Testis (tissue), 3 donors: ENCODE data around the gene DDX54. TPM values are rescaled to one million over a fixed set of nuclear protein-coding genes. Genes with fewer than 3 reads are reported as not detected.

Experiments
- DNase-seq: peaks from one replicate; pipeline ENCODE4 v3.0.0-alpha.2; 2019
- H3K27ac ChIP-seq, 2 donors: fragments of 200-600 bp; sonication (generic); one replicate each; pipeline ENCODE4 v1.5.1; 2019
- H3K27me3 ChIP-seq: fragments of 200-600 bp; sonication (generic); one replicate; pipeline ENCODE4 v1.5.1; 2019
- H3K36me3 ChIP-seq: fragments of 200-600 bp; sonication (generic); one replicate; pipeline ENCODE4 v1.5.1; 2017; ENCODE audit warnings: low read depth; ENCODE audit errors: missing control alignments
- H3K4me1 ChIP-seq: fragments of 200-600 bp; sonication (generic); one replicate; pipeline ENCODE4 v1.5.1; 2019
- H3K4me3 ChIP-seq, 2 donors: fragments of 200-600 bp; sonication (generic); one replicate each; pipeline ENCODE4 v1.5.1; 2017 to 2019
- H3K9me3 ChIP-seq: fragments of 200-600 bp; sonication (generic); one replicate; pipeline ENCODE4 v1.5.1; 2017
- POLR2A ChIP-seq: fragments of 450-650 bp; IDR thresholded peaks from one replicate; pipeline ENCODE4 v1.6.1; 2017; ENCODE audit warnings: antibody characterized with exemption, mild to moderate bottlenecking, moderate library complexity
- WGBS, 2 donors: methylation state at CpG; one replicate each; pipeline ENCODE4 v1.1.5; 2018; 5-methylcytosine and 5-hydroxymethylcytosine counted together
- intact Hi-C: fragments of 100-400 bp; cut with DNase I; formaldehyde crosslinking; loops from one replicate; pipeline ENCODE4 v1.15.1; 2023; ENCODE audit warnings: low total_unique reads
- polyA plus RNA-seq: library from polyadenylated mRNA; stranded (reverse); fragments of 350-450 nt; fragmentation: Illumina TruSeq; extraction: RNeasy Lipid Tissue Mini Kit (QIAGEN cat#74804); gene quantifications from one replicate; pipeline ENCODE4 v1.2.3, GENCODE V29; 2014; ENCODE audit warnings: low read depth, low replicate concordance; ENCODE audit not compliant: insufficient read depth
- total RNA-seq, 2 donors: library from RNA; depleted of rRNA; stranded (reverse); fragments of >200 nt; gene quantifications; one replicate each; pipeline ENCODE4 v1.2.3, GENCODE V29; 2016
- TF ChIP-seq, protein P1 (sequence below), 3 experiments: fragments of 450-650 bp in 2 of 3; fragments of 200-600 bp in 1 of 3; sonication (generic) in 1 of 3; IDR thresholded peaks; one replicate each; pipeline ENCODE4 v1.5.1; 2016 to 2019; ENCODE audit warnings: antibody characterized with exemption in 3 of 3, mild to moderate bottlenecking in 2 of 3, moderate library complexity in 1 of 3

The DDX54 gene
- total and polyA plus RNA-seq, 3 donors from 2014 or later, result 40.3 to 63.6 (median 62.4) TPM

DNA sequence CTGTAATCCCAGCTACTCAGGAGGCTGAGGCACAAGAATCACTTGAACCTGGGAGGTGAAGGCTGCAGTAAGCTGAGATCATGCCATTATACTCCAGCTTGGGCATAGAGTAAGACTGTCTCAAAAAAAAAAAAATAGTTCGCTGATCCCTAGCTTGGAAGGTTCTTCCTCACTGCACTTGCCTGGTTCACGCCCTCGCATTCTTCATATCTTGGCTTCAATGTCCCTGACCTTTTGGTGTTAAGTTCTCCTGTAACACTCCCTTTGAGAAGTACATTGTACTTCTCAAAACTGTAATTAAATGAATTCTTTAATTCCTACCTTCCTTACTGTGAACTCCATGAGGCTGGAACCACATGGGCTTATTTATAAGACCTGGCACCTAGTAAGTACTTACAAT, 19.5 kb upstream of the DDX54 start:
- no peak overlapping the region for H3K4me3 ChIP-seq
- WGBS, 2 donors, result 32 to 44% methylated on average over 3 of the region's 3 CpGs
- TF ChIP-seq, protein P1, sequence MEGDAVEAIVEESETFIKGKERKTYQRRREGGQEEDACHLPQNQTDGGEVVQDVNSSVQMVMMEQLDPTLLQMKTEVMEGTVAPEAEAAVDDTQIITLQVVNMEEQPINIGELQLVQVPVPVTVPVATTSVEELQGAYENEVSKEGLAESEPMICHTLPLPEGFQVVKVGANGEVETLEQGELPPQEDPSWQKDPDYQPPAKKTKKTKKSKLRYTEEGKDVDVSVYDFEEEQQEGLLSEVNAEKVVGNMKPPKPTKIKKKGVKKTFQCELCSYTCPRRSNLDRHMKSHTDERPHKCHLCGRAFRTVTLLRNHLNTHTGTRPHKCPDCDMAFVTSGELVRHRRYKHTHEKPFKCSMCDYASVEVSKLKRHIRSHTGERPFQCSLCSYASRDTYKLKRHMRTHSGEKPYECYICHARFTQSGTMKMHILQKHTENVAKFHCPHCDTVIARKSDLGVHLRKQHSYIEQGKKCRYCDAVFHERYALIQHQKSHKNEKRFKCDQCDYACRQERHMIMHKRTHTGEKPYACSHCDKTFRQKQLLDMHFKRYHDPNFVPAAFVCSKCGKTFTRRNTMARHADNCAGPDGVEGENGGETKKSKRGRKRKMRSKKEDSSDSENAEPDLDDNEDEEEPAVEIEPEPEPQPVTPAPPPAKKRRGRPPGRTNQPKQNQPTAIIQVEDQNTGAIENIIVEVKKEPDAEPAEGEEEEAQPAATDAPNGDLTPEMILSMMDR (IDR thresholded peaks at IDR 0.05), result no peak
- TF ChIP-seq POLR2A, result no peak
- no peaks in the 10 kb centered on the region for H3K27me3 ChIP-seq
- peaks cover 23% of the 10 kb centered on the region for H3K4me1 ChIP-seq
- peak; percentile 61 for DNase-seq
- no peaks in the 10 kb centered on the region for H3K36me3 ChIP-seq
- intact Hi-C loops, result no loop called here
- peak overlapping the region in 1 of 2 donors; percentile 8 for H3K27ac ChIP-seq
- H3K9me3 ChIP-seq, result no peaks in the 10 kb centered on the region

DNA sequence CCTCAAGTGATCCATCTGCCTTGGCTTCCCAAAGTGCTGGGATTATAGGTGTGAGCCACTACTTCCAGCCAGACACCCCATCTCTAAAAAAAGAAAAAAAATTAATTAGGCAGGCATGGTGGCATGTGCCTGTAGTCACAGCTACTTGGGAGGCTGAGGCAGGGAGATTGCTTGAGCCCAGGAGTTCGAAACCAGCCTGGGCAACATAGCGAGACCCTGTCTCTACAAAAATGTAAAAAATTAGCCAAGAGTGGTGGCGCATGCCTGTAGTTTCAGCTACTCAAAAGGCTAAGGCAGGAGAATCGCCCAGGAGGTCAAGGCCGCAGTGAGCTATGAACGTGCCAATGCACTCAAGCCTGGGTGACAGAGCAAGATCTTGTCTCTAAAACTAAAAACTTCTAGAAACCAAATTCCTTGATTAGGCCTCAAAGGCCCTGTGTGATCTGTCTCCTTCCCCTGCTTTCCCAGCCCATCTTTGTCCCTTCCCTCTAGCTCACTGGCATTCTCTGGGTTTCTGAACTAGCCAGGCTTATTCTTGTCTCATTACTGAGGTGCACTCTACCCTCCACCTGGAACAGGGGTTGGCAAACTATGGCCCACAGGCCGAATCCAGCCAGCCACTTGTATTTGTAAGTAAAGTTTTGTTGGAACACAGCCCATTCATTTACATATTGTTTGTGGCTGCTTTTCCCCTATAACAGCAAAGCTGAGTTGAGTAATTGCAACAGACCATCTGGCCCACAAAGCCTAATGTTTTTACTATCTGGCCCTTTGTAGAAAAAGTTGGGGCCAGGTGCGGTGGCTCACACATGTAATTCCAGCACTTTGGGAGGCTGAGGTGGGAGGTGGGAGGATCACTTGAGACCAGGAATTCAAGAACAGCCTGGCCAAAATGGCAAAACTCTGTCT, 18.8 kb upstream of the DDX54 start:
- Histone ChIP-seq H3K4me3 (no peak overlapping the region), H3K27ac (peak overlapping the region in 1 of 2 donors; percentile 8), H3K27me3 (no peaks in the 10 kb centered on the region), H3K4me1 (peaks cover 23% of the 10 kb centered on the region), H3K9me3 (no peaks in the 10 kb centered on the region), H3K36me3 (no peaks in the 10 kb centered on the region)
- DNase-seq, result no peak
- 67 to 74% methylated on average over 8 of the region's 8 CpGs for WGBS, 2 donors
- TF ChIP-seq POLR2A, result no peak
- TF ChIP-seq, protein P1 (IDR thresholded peaks at IDR 0.05), result no peak
- intact Hi-C loops, result no loop called here

DNA sequence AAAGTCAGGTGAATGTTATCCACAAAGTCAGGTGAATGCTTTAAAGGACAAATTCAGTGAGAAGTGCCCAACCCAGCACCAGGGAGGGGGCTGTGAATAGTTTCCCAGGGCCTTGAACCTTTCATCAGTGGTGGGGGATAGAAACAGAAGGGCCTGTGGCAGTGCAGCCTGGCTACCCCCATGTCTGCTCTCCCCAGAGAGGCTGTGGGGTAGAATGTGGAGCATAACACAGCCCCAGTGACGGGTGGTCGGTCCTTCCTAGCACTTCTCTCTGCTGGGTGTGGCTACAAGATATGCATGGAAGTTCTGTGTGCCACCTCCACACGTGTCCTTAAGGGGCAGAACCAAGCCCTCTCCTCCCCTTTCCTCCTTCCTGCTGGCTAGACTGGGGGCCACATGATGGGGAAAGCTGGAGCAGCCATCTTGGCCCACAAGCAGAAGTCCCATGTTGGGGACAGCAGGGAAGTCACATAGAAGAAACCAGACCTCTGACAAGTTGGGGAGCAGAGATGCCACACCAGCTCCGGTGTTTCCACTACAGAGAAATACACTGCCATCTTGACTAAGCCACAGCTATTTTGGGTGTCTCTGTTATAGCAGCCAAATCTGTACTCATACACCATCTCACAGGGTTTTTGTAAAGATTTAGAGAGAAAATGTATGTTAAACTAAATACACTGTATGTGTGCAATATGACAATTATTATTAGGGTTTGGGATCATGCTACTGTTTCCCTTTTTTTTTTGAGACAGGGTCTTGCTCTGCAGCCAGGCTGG, 17.2 kb upstream of the DDX54 start:
- DNase-seq, result no peak
- Histone ChIP-seq H3K4me1 (peaks cover 23% of the 10 kb centered on the region), H3K9me3 (no peaks in the 10 kb centered on the region), H3K27me3 (no peaks in the 10 kb centered on the region), H3K27ac (no peak overlapping the region), H3K4me3 (no peak overlapping the region), H3K36me3 (no peaks in the 10 kb centered on the region)
- no peak for TF ChIP-seq POLR2A
- TF ChIP-seq, protein P1 (IDR thresholded peaks at IDR 0.05), result no peak
- WGBS, 2 donors, result 91 to 97% methylated on average over 4 of the region's 4 CpGs
- intact Hi-C loops, result no loop called here

DNA sequence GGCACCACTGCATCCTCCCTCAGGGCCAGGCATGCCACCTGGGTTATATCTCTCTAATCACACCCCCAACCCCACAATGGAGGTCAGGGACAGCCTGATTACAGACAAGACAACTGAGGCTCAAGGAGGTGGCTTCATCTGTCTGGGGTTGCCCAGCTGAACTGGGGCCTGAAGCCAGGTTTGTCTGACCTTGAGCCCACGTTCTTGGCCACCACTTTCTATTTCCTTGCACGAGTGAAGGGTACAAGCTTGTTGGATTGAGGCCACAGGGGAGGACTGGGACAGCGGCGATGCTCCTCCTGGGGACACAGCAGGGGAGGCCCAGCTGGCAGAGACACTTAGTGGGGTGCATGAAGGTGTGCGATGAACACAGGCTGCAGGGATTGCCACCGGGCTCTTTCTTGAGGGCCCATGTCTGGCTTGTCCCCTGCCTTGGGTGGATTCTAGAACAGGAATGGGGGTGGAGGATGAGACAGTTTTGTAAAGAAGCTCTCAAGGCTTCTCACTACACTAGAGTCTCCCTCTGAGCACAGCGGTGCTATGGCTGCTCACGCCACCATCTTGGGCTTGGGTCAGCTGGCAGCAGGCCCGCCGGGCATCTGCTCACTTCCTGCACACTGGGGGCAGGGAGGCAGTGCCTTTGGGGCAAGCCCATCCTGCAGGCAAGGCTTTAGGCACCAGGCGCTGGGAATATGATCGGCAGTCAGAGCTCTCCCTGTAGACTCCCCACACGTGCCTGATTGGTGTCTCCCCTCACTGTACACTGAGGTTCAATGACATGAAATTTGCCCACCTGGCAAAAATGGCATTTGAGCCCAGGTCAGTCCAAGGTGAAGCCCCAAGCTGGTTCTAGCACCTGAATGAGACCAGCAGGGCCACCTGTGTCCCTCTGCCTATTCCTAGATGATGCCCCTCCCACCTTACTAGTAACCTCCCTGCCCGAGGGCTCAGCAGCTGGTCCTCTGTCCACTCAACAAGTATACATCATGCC, 16.2 kb upstream of the DDX54 start:
- no peak for DNase-seq
- Histone ChIP-seq H3K27ac (no peak overlapping the region), H3K9me3 (no peaks in the 10 kb centered on the region), H3K27me3 (no peaks in the 10 kb centered on the region), H3K4me1 (peaks cover 23% of the 10 kb centered on the region), H3K4me3 (no peak overlapping the region), H3K36me3 (no peaks in the 10 kb centered on the region)
- 70 to 71% methylated on average over 5 to 14 of the region's 14 CpGs for WGBS, 2 donors
- no peak for TF ChIP-seq POLR2A
- TF ChIP-seq, protein P1 (IDR thresholded peaks at IDR 0.05), result no peak
- intact Hi-C loops, result no loop called here
